ENCODE measurements around the gene CHRNA3.

DNA sequence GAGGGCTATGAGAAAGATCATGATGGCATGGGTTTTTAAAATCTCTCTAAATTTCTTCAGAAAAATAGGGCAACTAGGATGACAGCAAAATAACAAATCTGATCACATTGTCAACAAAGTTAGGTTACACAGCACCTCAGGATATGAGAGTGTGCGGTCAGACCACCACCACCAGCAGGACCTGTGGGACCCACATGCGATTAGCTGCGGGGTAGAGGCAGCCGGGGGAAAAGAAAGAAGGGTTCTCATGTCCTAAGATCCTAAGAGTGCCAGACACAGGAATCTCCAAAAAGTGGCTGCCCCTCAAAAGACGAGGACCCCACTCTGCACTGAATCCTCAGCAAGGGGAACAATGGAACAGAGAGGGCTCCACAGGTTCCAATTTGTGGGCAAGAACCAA is 15.6 kb downstream of the CHRNA3 start:
- no peak for TF ChIP-seq USF1 (IDR thresholded peaks at IDR 0.05)
- TF ChIP-seq REST (IDR thresholded peaks at IDR 0.05; ENCODE audit: low read depth), result no peak
- no peak for TF ChIP-seq TEAD4 (IDR thresholded peaks at IDR 0.05)
- no peak for TF ChIP-seq TAF1 (IDR thresholded peaks at IDR 0.05; ENCODE audit: low read depth)
- TF ChIP-seq FOXM1 (IDR thresholded peaks at IDR 0.05; ENCODE audit: borderline replicate concordance, low read depth), result no peak
- TF ChIP-seq CREB1 (IDR thresholded peaks at IDR 0.05; ENCODE audit: low read depth), result no peak
- TF ChIP-seq CEBPB (IDR thresholded peaks at IDR 0.05), result no peak
